Activated gamma-delta T cell (primary cell): ENCODE measurements around the gene ZDHHC7.

Experiments
- DNase-seq: peaks from one replicate; lab custom pipeline; 2025; lab: John Stamatoyannopoulos, UW

Gene ZDHHC7

GRCh38 chr16:85018529-85019236 lies 7.3 kb upstream of the ZDHHC7 start:
- no peak for DNase-seq

GRCh38 chr16:85017633-85018032 lies 6.3 kb upstream of the ZDHHC7 start:
- no peak for DNase-seq

GRCh38 chr16:85017151-85017550 lies 5.8 kb upstream of the ZDHHC7 start:
- no peak for DNase-seq

GRCh38 chr16:85015481-85016187 lies 4.3 kb upstream of the ZDHHC7 start:
- no peak for DNase-seq

- no peak for DNase-seq
These were observed 3.0 kb upstream of the ZDHHC7 start for GRCh38 chr16:85014311-85014710.

GRCh38 chr16:85011846-85012284 lies 530 bp upstream of the ZDHHC7 start:
- no peak for DNase-seq

- no peak for DNase-seq
These were observed 847 bp downstream of the ZDHHC7 start for GRCh38 chr16:85010446-85010930.

GRCh38 chr16:85008271-85008670 lies 3.1 kb downstream of the ZDHHC7 start:
- DNase-seq = no peak

- no peak for DNase-seq
These were observed 3.7 kb downstream of the ZDHHC7 start for GRCh38 chr16:85007496-85008214.

- DNase-seq = no peak
These were observed 4.7 kb downstream of the ZDHHC7 start for GRCh38 chr16:85006639-85007038.

- DNase-seq = no peak
These were observed 5.9 kb downstream of the ZDHHC7 start for GRCh38 chr16:85005285-85006069.

GRCh38 chr16:85004587-85005205 lies 6.6 kb downstream of the ZDHHC7 start:
- no peak for DNase-seq

GRCh38 chr16:85003725-85004586 lies 7.4 kb downstream of the ZDHHC7 start:
- no peak for DNase-seq

- DNase-seq = no peak
These were observed 8.3 kb downstream of the ZDHHC7 start for GRCh38 chr16:85003076-85003475.

- DNase-seq = no peak
These were observed 8.7 kb downstream of the ZDHHC7 start for GRCh38 chr16:85002608-85003007.

- DNase-seq = no peak
These were observed 9.2 kb downstream of the ZDHHC7 start for GRCh38 chr16:85002099-85002541.

- DNase-seq = no peak
These were observed 11.4 kb downstream of the ZDHHC7 start for GRCh38 chr16:84999857-85000480.

- DNase-seq = no peak
These were observed 12.1 kb downstream of the ZDHHC7 start for GRCh38 chr16:84999200-84999599.

GRCh38 chr16:84996365-84996764 lies 15.0 kb downstream of the ZDHHC7 start:
- no peak for DNase-seq

- no peak for DNase-seq
These were observed 15.7 kb downstream of the ZDHHC7 start for GRCh38 chr16:84995663-84996062.
